GM19328 (cell line): ENCODE measurements around the gene ZEB2.

Experiments used
- ATAC-seq: cut with Tn5 transposase; IDR thresholded peaks from one replicate; pipeline ENCODE4 v1.9.1; 2021; ENCODE audit warnings: mild to moderate bottlenecking, moderate library complexity; ENCODE audit not compliant: unreplicated experiment

The ZEB2 gene

DNA sequence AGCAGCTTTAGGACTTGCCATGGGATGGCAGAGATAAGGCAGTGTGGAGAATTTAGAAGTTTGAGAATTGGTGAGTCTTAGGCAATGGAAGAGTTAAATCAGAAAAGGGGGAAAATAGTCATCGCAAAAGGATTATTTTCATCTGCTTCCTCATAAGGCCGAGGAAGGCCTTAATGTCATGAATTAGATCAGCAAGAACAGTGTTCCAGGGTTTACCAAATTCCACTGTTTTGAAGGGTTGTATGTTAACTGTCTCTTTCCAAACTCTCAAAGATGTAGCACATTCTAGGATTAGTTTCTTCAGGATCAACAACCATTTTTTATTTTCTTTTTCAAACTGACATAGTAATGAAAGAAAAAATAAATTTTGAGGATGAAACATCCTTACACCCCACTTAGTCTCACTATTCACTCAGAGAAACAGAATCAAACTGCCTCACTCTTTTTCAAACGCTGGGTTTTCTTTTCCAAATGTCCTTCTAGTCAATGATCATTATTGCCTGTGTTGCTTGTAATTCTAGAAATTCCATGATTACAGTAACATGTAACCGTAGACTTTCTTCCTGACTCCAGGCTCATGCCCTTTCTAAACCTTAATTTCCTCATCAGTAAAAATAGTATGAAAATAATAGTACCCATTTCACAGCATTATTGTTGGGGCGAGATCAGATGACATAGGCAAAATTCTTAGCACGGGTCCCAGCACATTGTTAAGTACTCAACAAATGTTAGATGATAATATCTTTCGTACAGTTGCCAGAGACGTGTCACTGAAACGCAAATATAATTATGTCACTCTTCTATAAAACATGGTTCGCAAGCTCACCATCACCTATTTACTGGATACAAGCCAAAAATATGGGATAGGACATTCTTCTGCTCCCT, 23.6 kb downstream of the ZEB2 start:
- no peak for ATAC-seq

GRCh38 chr2:144495227-144496091, 24.5 kb downstream of the ZEB2 start:
- no peak for ATAC-seq

GRCh38 chr2:144493027-144493809, 26.7 kb downstream of the ZEB2 start:
- ATAC-seq = no peak

DNA sequence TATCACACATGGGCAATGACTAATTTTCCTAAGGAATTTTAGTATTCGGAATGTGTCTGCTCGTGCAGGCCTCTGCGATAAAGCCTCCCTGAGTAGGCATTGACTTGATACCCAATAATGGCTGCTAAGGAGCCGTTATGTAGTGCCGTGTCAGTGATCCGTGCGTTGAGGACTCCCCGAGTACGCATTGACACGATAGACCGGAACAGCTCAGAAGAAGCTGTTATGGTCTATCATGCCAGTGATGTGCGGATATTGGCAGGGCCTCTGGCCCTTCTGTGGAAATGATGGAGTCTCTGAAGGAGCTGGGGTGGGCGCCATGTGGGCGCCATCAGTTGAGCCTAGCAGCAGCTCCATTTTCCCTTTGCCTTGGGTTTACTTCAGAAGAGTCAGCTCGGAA, 29.1 kb downstream of the ZEB2 start:
- no peak for ATAC-seq

GRCh38 chr2:144490017-144490416, 29.9 kb downstream of the ZEB2 start:
- ATAC-seq = no peak

GRCh38 chr2:144489315-144489916, 30.5 kb downstream of the ZEB2 start:
- ATAC-seq = no peak

GRCh38 chr2:144484201-144484948, 35.5 kb downstream of the ZEB2 start:
- ATAC-seq = no peak

DNA sequence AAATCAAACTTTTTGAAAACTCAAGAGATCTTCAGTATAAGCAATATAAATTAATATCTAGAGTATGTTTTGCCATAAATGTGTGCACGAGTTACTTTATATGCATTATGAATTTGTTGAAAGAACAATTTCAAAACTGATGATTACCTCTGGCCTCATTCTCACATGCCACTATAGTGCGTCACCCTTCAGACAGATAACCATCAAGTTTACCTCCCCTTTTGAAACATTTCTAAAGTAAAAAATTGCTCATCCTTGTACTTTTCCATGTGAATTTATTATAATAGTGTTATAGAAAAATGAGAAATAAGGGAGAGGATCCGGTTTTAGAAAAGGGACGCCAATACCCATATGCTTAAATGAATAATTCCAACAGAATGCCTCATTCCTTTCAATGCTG, 38.3 kb downstream of the ZEB2 start:
- ATAC-seq = no peak

GRCh38 chr2:144481109-144481508, 38.8 kb downstream of the ZEB2 start:
- no peak for ATAC-seq

DNA sequence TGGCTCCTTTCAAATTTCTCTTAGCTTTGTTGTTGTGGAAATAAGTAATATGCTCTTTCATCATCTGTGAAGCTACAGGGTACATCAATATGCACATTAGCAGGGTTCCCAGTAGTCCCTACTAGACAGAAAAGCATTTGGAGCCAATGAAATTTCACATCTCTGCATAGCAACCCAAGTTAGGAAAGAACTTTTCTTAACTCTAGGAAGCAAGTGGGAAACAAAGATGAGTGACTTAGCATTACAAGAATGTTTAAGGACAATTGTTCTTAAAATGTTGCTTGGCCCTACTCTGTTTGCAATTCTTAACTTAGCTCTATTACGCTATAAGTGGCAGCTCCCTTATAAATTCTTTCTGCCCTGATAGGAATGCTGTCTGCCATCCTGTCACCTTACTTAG, 39.6 kb downstream of the ZEB2 start:
- ATAC-seq = no peak

DNA sequence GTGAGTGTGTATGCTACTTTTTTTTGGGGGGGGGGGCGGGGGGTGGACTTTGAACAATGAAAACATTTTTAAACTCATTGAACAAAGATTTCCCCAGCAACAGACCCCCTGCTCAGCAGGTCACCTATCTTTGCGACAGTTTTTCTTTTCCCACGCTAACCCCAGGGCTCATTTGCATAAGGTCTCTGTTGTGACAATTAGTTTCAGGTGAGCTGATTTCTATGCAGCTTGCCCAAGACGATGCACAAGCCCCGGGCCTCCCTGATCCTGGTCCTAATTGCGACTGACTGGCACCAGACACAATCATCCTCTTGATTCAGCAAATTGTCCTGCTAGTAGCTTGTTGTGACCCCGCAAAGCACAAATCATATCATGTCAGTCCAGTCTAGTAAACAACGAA, 40.3 kb downstream of the ZEB2 start:
- ATAC-seq = no peak

DNA sequence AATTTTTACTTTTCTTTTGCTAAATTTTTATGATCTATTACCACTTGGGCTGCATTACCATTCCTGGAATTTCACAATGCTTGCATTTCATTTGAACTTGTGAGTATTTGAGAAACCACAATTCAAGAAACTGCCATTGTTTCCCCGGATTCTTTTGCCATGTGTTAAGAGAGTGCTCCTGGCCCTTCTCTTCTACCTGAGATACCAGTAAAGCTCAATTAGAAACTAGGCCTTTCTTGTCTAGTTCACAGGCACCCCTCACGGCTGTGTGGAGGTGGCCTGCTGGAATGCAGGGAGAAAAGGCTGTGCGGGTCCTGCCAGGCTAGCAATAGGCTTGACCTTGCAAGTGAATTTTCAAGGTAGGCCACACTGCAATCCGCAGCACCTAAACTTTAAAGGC, 40.8 kb downstream of the ZEB2 start:
- no peak for ATAC-seq

GRCh38 chr2:144477957-144478311, 42.0 kb downstream of the ZEB2 start:
- no peak for ATAC-seq

DNA sequence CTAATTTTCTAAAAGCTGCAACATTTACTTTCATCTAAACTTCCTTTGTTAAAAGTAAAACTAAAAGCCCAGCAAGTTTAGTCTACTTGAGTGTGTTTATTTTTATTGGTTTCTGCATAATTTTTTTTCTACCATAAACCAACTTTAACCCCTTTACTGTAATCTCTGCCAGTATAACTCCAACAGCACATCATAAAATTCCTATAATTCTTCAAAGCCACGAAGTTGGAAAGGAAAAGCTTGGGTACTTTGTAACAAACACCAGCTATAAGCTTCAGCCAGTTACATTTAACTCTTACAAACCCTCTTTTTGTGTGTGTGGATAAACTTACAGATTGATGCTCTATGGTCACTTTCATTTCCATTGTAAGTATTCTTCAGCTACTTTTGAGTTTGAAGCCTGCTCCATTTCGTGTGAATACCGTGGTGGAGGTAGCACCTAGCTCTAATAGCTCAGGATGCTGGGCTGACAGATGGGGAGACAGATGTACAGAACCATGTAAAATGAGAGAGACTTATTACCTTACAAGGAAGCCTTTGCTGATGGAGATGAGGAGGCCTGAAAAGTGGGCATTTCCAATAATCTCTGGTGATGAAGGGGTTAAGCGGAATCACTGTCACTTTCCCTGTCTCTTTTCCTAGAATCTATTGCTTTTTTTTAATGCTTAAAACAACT, 42.5 kb downstream of the ZEB2 start:
- ATAC-seq = no peak

DNA sequence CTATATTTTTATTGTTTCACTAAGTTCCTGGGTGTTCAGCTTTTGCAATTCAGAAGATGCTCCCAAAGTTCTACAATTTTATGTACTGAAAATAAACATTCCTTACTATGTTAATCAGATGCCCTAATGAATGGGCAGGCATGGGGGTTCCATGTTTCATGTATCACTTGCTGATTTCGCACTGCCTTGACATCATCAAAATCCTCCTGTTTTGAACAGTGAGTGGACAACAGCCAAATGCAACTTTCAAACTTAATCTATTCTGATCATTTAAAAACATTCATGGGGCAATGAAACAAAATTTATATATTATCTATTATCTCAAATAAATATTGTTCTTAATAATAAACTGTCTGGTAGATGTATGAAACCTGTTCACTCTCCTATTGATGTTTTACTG, 43.2 kb downstream of the ZEB2 start:
- no peak for ATAC-seq

GRCh38 chr2:144475569-144476275, 44.2 kb downstream of the ZEB2 start:
- no peak for ATAC-seq

- ATAC-seq = no peak
Measured at GRCh38 chr2:144475044-144475443, 44.9 kb downstream of the ZEB2 start.

GRCh38 chr2:144474017-144474416, 45.9 kb downstream of the ZEB2 start:
- no peak for ATAC-seq

DNA sequence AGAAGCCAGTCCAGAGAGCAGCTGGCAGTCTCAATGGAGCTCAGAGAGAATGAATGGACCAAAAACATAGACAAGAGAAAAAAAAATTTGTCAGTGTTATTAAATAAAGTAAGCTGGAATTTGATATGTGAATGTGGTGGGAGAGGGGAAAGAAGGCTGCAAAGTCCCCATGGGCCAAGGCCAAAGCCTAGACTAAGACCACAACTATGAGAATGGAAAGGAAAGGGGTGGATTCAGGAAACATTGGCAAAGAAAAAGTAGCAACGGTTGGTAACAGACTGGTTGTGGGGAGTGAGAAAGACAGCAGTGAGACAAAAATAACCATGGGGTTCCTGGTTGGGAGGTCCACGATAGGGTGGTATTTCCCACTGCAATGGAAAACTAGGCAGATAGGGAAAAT, 47.0 kb downstream of the ZEB2 start:
- ATAC-seq = no peak
